Gastroesophageal sphincter (tissue), 3 donors: ENCODE measurements around the gene COX19.

ENCODE experiments used
- EP300 ChIP-seq: sonication (generic); formaldehyde crosslinking; IDR thresholded peaks from one replicate; pipeline ENCODE4 v1.6.1; 2017; ENCODE audit warnings: antibody characterized with exemption, mild to moderate bottlenecking
- POLR2A ChIP-seq, 2 donors: fragments of 450-650 bp; IDR thresholded peaks; one replicate each; pipeline ENCODE4 v1.6.1; 2017; ENCODE audit warnings: antibody characterized with exemption in 2 of 2, mild to moderate bottlenecking in 2 of 2, moderate library complexity in 1 of 2
- POLR2AphosphoS5 ChIP-seq: sonication (generic); formaldehyde crosslinking; IDR thresholded peaks from one replicate; pipeline ENCODE4 v1.6.1; 2017; ENCODE audit warnings: antibody characterized with exemption
- TF ChIP-seq, protein P1 (sequence below), 4 experiments: fragments of 200-600 bp in 2 of 4; fragments of 450-650 bp in 2 of 4; sonication (generic) in 1 of 4; IDR thresholded peaks; one replicate each; pipeline ENCODE4 v1.5.1; 2017 to 2019; ENCODE audit warnings: antibody characterized with exemption in 4 of 4, mild to moderate bottlenecking in 2 of 4, moderate library complexity in 2 of 4

DNA sequence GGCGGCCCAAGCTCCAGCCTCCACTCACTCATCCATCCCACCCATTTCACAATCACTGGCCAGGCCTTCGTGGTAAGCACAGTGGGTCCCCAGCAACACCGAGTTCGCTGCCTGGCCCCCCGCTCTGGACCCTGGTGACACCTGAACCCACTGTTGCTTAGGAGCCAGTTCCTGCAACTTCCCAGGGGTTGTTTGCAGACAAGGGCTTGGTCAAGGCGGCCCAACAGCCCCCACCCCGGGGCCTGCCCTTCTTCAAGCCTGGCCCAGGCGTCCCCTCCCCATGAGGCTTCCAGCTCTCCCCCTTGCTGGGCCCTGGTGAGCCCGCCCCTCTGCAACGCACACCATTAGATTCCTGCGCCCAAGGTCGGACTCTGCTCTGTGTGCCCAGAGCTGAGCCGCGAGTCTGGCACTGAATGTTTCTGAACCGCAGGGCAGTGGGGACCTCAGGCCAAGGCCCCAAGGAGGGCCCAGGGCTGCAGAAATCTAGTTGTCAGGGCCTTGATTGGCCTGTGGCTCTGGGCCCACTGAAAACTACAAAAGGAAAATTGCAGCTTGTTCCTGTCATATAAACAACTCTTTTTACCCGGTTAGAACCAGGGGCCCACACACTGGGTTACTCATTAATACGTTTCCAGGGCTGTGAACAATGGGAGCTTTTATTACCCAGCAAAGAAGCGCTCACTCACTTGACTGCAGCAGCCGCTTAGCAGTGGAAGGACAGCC lies 2.1 kb upstream of the COX19 start:
- TF ChIP-seq, protein P1, sequence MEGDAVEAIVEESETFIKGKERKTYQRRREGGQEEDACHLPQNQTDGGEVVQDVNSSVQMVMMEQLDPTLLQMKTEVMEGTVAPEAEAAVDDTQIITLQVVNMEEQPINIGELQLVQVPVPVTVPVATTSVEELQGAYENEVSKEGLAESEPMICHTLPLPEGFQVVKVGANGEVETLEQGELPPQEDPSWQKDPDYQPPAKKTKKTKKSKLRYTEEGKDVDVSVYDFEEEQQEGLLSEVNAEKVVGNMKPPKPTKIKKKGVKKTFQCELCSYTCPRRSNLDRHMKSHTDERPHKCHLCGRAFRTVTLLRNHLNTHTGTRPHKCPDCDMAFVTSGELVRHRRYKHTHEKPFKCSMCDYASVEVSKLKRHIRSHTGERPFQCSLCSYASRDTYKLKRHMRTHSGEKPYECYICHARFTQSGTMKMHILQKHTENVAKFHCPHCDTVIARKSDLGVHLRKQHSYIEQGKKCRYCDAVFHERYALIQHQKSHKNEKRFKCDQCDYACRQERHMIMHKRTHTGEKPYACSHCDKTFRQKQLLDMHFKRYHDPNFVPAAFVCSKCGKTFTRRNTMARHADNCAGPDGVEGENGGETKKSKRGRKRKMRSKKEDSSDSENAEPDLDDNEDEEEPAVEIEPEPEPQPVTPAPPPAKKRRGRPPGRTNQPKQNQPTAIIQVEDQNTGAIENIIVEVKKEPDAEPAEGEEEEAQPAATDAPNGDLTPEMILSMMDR (IDR thresholded peaks at IDR 0.05): no peak
- no peak for TF ChIP-seq EP300
- no peak for TF ChIP-seq POLR2A (IDR thresholded peaks at IDR 0.05)
- TF ChIP-seq POLR2AphosphoS5: no peak
